Kidney epithelial cell (primary cell): ENCODE measurements around the gene OGFOD2. TPM values are rescaled to one million over a fixed set of nuclear protein-coding genes. Genes with fewer than 3 reads are reported as not detected.
A peak's percentile ranks its signal among the peaks of the same experiment; 100 is the strongest.

ENCODE experiments used
- DNase-seq: peaks from one replicate; pipeline ENCODE4 v3.0.0-alpha.2; 2010; ENCODE audit warnings: low read depth
- H3K27me3 ChIP-seq: 2 replicates; pipeline ENCODE4 v1.6.0; 2011; ENCODE audit warnings: low read length; ENCODE audit not compliant: control insufficient read depth, insufficient read depth
- H3K36me3 ChIP-seq: 2 replicates; pipeline ENCODE4 v1.5.1; 2011; ENCODE audit warnings: low read length; ENCODE audit not compliant: control insufficient read depth, insufficient read depth
- H3K4me3 ChIP-seq: 2 replicates; pipeline ENCODE4 v1.5.1; 2011; ENCODE audit warnings: low read depth, mild to moderate bottlenecking, control low read depth, low read length
- CTCF ChIP-seq: IDR thresholded peaks from 2 replicates; pipeline ENCODE4 v1.5.1; 2011; ENCODE audit warnings: mild to moderate bottlenecking, moderate library complexity, low read length, control low read depth, inconsistent platforms; ENCODE audit not compliant: insufficient read depth, poor library complexity, severe bottlenecking
- total RNA-seq: library from RNA; depleted of rRNA; stranded (reverse); fragments of >200 nt; gene quantifications from 2 replicates; pipeline ENCODE4 v1.2.3, GENCODE V29; 2015

OGFOD2 gene
- total RNA-seq, 1 donor from 2014 or later: 13.0 TPM

GRCh38 chr12:122961531-122962329 is 13.3 kb upstream of the OGFOD2 start:
- H3K4me3 ChIP-seq: no peak overlapping the region
- no peak for DNase-seq
- no peak for TF ChIP-seq CTCF
- peaks cover 2% of the 10 kb centered on the region for H3K36me3 ChIP-seq
- no peaks in the 10 kb centered on the region for H3K27me3 ChIP-seq

DNA sequence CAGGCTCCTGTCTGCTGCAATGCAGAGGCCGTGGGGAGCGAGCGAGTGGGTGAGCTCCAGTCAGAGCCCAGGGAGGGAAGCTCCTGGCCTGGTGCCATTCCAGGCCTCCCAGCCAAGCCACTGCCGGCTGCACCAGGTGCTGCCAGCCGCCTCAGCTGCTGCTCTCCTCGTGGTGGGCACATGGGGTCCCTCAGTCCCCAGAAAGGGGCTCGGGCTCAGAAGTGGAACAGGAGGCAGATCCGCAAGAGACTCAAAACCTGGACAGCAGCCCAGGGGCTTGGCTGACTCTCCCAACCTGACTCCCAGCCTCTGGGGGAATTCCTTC is 11.1 kb upstream of the OGFOD2 start:
- Histone ChIP-seq H3K36me3 (peaks cover 2% of the 10 kb centered on the region), H3K27me3 (no peaks in the 10 kb centered on the region), H3K4me3 (no peak overlapping the region)
- no peak for DNase-seq
- TF ChIP-seq CTCF: no peak

DNA sequence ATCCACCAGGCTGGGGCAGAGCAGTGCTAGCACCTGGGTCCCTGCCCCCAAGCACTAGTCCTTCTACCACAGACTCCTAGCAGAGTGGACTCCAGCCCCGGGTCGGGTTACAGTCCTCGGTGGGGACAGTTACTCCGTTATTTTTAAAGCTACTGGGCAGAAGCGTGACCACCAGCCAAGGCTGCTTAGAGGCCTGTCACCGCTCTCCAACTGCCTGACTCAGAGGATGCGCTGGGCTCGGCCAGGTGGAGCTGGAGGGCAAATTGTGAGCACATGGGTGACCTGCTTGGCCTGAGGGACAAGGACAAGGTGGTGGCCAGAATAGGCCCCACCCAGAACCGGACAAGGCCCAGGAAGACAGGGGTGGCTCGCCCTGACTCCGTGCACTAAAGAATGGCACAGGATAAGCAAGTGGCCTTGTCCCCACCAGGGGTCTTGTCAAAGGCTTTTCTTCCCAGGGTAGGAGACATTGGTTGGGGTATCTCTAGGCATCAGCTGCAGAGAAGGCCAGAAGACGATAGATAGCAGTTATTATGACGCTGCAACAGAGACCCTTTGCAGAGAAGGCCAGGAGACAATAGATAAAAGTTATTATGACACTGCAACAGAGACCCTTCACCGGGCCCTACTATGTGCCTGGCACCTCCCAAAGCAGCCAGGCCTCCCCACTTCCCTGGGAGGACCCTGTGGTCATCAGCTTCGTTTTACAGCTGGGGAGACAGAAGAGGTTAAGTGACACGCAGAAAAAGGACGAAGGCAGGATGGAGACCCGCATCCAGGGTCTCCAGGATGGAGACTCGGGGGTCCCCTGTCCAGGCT is 10.4 kb upstream of the OGFOD2 start:
- Histone ChIP-seq H3K27me3 (no peaks in the 10 kb centered on the region), H3K36me3 (peaks cover 2% of the 10 kb centered on the region), H3K4me3 (no peak overlapping the region)
- no peak for DNase-seq
- no peak for TF ChIP-seq CTCF

DNA sequence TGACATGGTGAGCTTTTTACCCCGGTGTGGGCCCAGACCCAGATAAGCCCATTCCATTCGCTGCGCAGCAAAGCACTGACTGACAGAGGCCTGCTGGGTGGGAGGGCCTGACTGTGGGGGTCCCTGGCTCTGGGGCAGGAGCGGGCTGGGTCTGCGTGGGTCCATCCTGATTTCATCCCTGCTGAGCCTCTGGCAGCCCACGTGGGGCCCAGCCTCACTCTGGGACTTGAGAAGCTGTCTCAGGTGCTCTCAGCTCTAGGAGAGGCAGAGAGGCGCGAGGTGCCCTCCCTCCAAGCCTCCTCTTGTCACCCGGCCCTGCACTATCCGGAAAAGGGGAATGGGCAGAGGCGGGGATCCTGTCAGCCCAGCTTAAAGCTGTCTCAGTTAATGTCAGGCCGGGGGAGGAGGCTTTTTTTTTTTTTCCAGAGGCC is 9.7 kb upstream of the OGFOD2 start:
- no peaks in the 10 kb centered on the region for H3K27me3 ChIP-seq
- no peak overlapping the region for H3K4me3 ChIP-seq
- no peak for TF ChIP-seq CTCF
- no peaks in the 10 kb centered on the region for H3K36me3 ChIP-seq
- DNase-seq: no peak

- peak; percentile 62 for DNase-seq
- no peaks in the 10 kb centered on the region for H3K36me3 ChIP-seq
- no peaks in the 10 kb centered on the region for H3K27me3 ChIP-seq
Measured at GRCh38 chr12:122965851-122966742, 8.9 kb upstream of the OGFOD2 start, which contains the start of gene ABCB9. Gene ABCB9, minus strand, starts transcription at chr12:122966463. Its CDS starts 6,228 bp downstream, at chr12:122960235.

More at GRCh38 chr12:122965851-122966742, 8.9 kb upstream of the OGFOD2 start, which contains the start of gene ABCB9:
- peak; percentile 2 for TF ChIP-seq CTCF
- H3K4me3 ChIP-seq: peak within 1 kb of the TSS; percentile 86
